HG02623 (cell line): ENCODE measurements around the gene PRDM5.

Source experiments
- ATAC-seq: cut with Tn5 transposase; IDR thresholded peaks from one replicate; pipeline ENCODE4 v1.9.1; 2021; ENCODE audit warnings: moderate library complexity; ENCODE audit not compliant: unreplicated experiment

The PRDM5 gene

DNA sequence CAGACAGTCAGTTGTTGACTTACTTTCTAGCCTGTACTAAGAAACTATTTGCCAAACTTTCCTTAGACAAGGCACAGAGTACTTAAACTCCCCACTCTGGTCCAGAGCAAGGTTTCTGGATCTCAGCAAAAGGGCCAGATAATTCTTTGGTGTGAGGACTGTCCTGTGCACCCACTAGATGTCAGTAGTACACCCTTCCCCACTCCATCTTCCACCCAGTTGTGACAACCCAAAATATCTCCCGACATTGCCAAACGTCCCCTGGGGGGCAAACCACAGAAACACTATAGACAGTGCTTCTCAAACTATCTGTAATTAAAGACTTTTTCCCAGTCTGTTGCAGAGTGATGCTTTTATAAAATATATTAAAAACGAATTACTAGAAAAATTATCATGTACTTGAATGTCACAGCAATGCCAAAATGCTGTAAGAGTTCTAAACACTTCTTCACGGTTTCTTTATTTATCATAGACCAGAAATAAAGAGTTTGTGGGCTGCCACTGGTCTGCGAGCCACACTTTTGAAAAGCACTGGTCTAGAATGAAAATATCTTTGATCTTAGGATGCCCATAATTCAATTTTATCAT lies 203.5 kb downstream of the PRDM5 start:
- ATAC-seq, result peak; percentile 91

DNA sequence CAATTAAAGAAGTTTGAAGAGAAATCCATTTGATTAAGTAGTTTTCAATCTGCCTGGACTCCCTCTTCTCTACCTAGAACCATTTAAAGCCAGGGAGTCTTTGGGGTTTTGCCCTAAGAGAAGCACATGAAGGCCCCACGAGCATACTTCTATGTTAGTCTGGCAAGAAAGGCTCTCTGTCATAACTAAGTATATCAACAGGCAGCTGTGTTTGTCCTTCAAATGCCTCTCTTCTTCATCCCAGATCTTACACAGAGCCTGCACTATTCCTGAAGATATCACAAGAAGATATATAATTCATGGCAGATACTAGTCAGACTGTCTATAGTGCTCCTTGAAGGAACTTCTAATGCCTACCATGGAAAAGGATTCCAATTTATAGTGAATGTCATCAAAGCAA lies 206.2 kb downstream of the PRDM5 start:
- no peak for ATAC-seq

DNA sequence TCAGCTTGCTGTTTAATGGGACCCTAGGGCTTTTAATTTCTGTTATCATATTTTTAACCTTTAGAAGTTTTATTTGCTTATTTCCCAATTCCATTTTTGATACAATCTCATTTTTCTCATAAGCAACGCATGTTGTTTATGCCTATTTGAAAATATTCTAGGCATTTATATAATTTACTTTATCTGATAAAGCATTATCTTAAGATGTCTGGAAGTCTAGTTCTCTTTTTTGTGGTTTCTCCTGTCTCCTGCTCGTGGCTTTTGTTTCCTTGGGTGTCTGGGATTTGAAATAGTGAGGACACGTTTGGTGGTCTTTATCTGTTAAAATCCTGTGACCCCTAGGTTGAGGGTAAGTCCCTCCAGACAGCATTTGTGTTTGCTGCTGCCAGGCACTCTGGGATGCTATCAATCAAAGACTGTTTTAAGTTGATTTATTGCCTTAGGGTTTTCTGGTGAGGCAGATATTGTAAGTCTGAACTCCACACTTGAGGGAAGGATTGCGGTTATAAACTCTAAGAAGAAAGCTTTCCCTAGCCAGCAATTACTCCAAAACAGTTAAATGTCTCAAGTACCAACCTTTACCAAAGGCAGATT lies 208.0 kb downstream of the PRDM5 start:
- no peak for ATAC-seq

DNA sequence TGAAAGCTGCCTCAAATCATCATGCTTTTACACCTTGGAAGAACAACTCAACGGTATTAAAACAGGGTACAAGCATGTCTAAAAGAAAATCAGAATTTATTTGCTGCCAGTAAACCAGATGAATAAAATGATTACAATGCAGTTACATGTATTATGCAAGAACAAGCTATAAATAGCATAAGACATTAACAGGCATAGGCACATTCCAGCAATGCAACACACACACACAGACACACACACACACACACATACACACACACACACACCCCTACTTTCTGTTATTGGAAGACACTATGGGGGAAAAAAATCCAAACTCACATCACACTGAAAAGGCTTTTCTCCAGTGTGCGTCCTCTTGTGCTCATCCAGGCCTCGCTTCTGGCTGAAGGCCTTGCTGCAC lies 212.5 kb downstream of the PRDM5 start:
- no peak for ATAC-seq

DNA sequence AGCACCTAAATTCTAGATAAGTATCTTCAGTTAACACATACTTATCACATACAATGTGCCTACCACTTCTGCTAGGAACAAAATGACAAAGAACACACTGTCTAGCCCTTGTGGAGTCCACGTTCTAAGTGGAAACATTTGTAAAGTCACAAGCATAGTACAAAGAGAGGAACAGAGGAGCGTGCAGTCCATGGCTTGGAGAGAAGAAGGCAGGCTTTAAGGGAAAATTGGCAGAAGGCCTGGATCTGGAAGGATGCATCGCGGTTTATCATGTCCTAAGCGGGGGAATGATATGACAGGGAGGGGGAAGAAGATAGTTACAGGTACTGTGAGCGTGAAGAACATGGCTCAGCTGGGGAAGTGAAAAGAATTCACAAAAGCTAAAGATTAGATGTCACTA lies 218.0 kb downstream of the PRDM5 start:
- ATAC-seq, result no peak

DNA sequence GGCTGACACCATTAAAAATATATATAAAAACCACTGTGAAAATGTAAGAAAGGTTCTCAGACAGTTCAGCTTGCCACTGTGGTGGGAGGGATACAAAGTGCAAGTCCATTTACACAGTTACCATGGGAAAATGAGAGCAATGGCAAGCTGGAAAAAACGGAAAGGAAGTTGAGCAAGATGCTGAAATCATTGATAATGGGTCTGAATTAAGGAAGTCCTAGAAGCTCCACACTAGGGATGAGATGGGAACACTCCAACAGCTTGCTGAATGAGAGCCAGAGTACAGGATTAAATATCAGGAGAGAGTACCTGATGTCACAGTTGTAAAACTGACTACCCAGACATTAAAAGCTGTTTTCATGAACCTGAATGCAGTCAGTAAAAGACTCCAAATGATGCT lies 218.6 kb downstream of the PRDM5 start:
- no peak for ATAC-seq

DNA sequence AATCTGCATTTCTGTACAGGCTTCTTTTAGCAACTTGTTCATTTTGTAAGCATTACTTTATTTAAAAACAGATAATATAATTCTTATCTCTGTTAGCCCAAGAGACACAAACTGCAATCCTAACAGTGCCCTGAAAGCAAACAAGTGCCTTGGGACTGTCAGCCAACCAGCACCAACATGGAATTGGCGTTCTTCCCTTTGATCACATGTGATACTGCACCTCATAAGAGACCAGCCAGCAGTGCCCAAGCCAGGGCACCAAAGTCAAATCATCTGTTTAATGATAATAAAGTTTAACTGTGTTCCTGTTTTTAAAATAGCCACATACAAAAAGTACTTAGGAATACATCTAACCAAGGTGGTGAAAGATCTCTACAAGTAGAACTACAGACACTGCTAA lies 223.2 kb downstream of the PRDM5 start:
- ATAC-seq, result no peak

DNA sequence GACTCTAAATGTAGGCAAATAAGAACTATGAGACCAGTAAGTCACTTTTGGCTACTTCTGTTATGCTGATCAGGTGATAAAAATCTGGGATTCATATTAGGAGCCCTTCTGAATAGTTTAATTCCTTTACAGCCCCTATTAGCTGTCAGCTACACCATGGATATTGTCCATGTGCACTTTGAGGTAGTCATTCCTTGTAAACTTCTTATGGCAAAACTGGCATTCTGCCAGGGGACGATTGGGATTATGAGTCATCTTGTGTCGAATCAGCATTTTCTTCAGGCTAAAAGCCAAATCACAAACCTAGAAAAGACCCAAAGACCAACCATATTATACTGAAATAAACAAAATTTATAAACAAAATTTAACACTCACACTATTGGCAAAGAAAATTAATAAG lies 227.6 kb downstream of the PRDM5 start:
- ATAC-seq, result no peak

DNA sequence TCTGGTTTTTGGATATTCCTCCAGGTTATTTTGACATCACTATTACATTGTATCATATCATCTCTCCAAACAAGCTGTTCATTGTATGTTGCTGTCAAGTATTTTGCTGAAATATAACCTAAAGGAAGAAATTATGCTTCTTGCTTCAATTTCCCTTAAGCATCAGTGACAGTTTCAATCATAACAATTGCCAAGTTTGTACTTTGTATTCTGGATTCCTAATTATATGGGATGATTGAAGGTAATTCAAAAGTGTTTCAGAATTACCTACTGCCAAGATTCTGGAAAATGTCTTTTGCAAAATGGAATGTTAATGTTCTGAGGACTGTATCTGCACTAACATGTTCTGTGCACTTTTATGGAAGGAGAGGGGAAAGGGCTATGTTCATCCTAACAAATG lies 228.7 kb downstream of the PRDM5 start:
- no peak for ATAC-seq

DNA sequence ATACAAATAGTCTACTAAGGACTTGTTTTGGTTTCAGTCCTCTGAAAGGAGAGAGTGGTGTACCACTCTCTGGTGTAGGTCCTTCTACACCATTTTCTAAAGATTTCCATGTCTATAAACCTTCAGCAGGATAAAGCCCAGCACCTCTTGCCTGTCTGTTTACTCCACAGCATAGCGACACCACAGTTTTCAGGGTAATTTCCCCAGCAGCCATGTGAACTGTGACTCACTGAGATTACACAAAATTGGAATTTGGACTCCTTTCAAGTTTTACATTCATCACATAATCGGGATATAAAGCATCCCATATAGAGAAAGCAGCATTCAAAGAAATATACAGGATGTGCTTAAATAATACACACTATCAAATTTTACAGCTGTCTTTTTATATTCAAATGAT lies 229.6 kb downstream of the PRDM5 start:
- ATAC-seq, result no peak

DNA sequence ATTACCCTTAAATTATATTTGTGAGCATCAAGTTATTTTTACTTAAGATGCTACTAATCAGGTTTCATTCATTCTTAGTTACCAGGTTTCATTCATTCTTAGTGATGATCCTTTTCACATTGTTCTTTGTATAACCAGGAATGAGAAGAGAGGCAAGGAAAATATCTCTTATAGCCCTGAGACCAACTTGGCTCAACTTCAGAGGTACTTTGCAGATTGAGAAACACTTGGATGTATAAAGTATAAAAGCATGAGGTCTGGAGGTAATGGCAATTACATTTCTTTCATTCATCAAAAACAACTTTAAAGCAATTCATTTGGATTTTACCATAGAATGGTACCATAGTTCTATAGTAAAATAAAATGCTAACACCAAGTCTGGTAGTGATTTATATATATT lies 231.0 kb downstream of the PRDM5 start:
- ATAC-seq, result no peak

DNA sequence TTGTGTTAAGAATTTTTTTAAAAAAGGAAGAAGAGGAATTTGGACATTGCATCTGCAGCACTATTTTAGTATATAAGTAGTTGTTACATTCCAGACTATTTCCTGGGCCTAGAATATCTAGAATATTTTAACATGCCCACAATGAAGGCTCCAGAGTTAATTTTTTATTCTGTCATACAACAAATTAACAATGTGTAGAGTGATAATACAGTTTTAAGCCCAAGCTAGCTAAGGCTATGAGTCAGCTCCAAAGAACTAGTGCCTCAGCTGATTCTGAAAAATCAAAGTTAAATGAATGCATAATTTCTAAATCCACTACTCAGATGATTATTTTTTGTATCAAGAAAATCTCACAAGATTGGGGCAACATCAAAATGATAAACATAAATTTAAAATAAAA lies 231.4 kb downstream of the PRDM5 start:
- no peak for ATAC-seq

DNA sequence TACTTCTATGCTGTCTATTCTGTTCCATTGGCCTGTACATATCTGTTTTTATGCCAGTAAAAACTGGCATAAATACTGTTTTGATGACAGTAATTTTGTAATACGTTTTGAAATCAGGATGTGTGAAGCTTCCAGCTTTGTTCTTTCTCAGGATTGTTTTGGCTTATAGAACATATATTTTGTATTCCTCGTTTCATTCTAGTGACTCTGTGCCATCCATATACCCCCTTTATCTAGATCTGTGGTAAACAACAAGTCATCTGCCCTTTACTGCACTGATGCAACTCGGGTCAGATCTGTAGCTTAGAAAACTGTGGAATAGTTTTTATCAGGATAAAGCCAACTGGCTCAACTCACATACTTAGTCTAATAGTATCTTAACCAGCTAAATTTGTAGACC lies 233.7 kb downstream of the PRDM5 start:
- ATAC-seq, result no peak

DNA sequence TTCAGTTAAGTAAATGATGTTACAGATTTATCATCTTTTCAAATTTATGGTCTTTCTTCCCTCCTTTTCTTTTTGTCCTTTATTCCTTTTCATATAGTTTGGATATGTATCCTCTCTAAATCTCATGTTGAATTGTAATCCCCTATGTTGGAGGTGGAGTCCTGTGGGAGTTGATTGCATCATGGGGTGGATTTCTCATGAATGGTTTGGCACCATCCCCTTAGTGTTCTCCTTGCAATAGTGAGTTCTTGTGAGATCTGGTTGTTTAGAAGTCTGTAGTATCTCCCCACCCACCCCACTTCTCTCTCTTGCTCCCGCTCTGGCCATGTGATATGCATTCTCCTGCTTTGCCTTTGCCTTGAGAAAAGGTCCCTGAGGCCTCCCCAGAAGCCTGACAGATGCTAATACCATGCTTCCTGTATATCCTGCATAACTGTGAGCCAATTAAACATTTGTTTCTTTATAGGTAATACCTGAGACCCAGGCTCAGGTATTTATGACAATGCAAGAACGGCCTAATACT lies 236.7 kb downstream of the PRDM5 start:
- ATAC-seq, result no peak

DNA sequence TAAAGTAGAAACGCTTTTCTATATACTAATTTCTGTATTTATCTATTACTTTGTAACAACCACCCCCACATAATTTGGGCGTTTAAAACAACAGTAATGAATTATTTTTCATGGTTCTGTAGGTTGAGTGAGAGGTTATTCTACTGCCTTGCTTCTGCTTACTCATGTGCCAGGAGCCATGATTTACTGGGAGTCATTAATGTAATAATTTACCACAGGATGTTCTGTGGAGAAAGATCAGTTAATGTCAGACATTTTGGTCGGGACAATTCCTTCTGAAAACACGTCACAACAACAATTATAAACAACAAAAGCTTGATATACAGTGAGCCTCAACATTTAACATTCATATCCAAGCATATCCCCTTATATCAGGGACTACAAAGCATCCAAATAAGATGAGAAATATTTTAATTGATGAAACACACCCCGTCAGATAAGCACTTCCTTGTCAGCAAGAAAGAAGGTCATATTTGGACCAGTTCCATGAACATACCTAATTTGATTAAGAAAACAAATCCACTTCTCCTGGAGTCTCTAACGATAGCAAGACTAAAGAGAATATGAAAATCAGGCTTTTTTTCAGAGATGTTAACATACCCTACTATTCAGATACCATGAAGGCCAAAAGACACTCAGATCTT lies 238.5 kb downstream of the PRDM5 start:
- ATAC-seq, result no peak

DNA sequence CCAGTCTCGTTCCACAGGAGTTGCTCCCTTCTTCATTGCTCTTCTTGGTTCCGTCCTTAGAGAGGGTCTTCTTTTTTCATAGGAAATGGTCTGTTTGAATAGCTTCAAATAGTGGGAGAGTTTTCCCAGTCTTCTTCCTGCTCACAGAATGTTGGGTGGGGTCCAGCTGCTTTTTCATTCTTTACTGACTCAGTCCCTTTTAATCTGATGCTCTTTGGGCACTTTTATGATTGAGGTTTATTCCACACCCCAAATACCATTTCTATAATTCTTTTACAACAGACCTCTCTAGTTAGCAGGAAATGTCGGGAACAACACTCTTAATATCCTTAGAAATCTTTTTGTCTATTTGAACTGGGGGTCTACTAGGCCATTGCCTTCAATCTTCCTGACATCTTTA lies 239.5 kb downstream of the PRDM5 start:
- ATAC-seq, result no peak

DNA sequence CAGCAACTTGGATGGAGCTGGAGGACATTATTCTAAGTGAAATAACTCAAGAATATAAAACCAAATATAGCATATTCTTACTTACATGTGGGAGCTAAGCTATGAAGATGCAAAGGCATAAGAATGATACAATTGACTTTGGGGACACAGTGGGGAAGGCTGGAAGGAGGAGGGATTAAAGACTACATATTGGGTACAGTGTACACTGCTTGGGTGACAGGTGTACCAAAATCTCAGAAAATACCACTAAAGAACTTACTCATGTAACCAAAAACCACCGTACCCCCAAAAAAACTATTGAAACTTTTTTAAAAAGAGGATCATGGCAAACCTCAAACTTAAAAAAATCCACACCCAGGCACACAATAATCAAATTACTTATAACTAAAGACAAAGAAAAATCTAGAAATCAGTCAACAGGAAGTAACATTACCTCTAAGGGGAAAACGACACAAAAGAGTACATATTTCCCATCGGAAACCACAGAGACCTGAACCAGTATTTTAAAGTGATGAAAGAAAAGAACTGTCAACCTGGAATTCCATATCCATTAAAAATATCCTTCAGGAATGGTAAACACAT lies 241.8 kb downstream of the PRDM5 start:
- no peak for ATAC-seq

DNA sequence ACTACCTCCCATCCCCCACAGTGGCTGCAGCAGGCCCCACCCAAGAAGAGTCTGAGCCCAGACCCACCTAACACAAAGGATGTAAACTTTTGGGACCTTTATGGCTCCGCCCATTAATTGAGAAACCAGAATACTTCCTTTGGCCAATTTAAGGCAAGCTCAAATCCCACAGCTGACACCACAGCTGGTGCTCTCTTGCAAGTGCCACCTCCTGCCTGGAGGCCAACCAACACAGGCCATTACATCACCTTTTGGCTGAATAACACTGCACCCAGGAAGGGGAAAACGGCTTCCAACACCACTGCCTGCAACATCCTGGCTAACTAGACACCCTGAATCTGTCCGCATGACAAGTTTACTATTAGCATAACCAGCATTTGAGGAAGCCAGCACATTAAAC lies 248.8 kb downstream of the PRDM5 start:
- no peak for ATAC-seq

DNA sequence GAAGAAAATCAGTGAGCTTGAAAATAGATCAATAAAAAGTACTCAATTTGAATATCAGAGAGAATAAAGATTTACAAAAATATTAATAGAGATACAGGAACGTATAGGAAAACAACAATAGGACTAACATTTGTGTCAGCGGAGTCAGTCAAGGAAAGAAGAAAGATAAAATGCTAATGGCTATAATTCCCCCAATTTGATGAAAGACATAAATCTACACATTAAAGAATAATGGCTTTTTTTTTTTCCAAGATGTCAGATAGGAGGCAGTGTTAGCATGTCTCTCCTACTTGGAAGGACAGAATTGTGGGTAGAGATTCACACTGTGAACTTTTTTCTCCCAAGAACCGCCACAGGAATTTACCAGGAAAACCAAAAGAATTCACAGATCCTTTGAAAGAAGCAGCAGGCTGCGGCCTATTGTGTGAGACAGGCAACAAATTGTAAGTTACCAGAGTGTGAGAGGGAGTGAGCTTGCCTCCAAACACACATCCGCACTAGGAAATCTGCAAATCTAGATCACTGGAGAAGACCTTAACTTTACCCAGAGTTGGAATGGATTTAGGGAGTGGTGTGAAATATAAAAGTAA lies 249.9 kb downstream of the PRDM5 start:
- no peak for ATAC-seq

DNA sequence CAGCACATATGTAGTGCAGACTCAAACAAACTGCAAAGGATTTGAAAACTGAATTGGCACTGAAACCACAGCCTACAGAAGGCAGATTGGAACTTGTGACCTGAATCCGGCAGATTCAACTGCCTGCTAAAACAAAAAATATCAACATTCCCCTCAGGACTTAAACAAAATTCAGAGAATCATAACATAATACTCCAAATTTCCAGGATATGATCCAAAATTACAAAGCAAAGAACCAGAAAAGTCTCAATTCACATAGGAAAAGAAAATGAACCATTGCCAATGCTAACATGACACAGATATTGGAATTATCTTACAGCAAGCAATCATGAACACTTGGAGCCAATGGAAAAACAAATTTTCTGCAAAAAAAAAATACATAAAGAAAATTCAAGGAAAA lies 250.4 kb downstream of the PRDM5 start:
- ATAC-seq, result no peak

DNA sequence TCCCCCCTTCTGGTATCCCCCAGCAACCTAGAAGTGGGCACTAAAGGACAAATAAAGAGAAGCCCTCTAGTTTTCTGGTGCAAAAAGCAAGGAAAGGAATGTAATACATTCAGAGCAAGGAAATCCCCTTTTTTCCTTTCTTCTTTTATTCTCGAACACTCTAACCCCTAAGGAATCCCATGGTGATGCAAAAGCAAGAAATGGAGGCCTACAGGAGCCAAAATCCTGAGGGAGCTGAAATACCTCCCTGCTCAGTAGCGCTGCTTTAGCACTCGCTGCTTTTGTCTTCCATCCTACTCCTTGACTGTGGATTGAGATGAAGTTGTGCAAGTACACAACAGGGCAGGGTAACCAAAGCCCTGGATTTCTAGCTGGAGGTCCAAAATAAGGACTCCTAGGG lies 251.0 kb downstream of the PRDM5 start:
- no peak for ATAC-seq

DNA sequence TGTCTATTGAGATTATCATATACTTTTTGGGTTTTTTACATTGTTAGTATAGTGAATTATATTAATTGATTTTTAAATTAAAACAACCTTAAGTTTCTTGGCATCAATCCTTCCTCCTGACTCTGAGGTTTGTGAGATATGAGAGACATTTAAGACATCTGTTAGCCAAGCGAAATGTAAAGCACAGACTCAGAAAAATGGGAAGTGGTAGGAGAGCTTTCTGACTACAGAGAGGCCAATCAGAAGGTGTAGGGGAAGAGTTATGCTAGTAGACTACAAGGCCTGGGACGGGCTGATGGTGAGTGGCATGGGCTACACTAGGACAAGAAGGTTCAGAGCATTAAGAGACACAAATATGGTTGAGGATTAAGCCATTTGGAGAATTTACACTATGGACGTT lies 255.4 kb downstream of the PRDM5 start:
- no peak for ATAC-seq
